Fibroblast of pulmonary artery (primary cell): ENCODE data around the gene PAN2.
"Not testable (repeated sequence)": the region's sequence is repeated elsewhere in the genome, so short reads cannot be mapped to it uniquely, and the experiment has no call there.

Experiments used
- DNase-seq: peaks from one replicate; pipeline ENCODE4 v3.0.0-alpha.2; 2010; ENCODE audit warnings: low read depth
- H3K4me3 ChIP-seq: replicated peaks from 2 replicates; pipeline ENCODE4 v1.5.1; 2011; ENCODE audit warnings: low read depth, mild to moderate bottlenecking, control low read depth, low read length, moderate library complexity
- CTCF ChIP-seq: IDR thresholded peaks from 2 replicates; pipeline ENCODE4 v1.5.1; 2011; ENCODE audit warnings: mild to moderate bottlenecking, control low read depth, low read length, inconsistent platforms; ENCODE audit errors: missing control alignments

Gene PAN2

DNA sequence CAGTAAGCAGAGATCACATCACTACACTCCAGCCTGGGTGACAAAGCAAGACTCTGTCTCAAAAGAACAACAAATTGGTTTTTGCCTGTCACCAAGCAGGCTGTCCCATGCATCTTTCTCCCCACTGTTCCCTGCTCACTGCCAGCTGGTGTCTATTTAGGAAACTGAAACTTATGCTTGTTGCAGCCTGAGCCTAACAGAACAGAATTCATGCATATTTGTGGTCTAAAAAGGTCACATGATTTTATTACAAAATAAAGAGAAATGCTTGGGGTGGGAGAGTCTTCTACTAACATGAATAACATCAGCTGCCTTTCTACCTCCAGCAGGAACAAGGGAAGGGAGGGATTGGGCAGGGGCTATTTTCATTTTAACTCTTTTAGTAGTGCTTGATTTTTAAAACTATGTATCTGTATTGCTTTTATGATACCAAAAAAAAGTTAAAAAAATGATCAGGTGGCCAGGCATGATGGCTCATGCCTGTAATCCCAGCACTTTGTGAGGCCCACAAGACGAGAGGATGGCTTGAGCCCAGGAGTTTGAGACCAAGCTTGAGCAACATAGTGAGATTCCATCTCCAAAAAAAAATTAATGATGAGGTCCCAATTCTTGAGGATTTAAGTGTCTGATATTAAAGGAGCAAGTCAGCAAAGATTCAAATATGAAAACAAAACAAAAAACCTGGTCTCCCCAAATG, 25.2 kb upstream of the PAN2 start:
- DNase-seq: peak; percentile 83
- peak overlapping the region; percentile 99 for H3K4me3 ChIP-seq
- no peak for TF ChIP-seq CTCF

GRCh38 chr12:56351325-56351724, 17.5 kb upstream of the PAN2 start:
- no peak overlapping the region for H3K4me3 ChIP-seq
- no peak for DNase-seq
- TF ChIP-seq CTCF: no peak

DNA sequence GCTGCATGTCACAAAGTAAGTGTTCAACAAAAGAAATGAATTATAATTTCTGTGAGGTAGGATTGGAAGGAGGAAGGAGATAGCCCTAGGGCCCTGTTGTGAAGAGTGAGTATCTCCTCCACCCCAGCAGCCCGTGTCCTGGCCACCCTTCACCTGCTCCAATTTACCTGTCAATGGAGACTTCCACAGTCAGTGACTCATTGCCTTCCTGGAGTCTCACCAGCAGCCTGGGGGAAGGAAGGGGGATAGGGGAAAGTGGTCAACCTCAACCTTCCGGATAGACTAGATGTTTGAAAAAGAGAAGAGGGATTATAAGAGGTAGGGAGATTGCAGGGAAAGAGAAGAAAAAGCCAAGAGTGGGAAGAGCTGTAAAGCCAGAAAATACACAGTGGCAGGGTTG, 16.9 kb upstream of the PAN2 start:
- no peak for TF ChIP-seq CTCF
- no peak for DNase-seq
- H3K4me3 ChIP-seq: no peak overlapping the region

DNA sequence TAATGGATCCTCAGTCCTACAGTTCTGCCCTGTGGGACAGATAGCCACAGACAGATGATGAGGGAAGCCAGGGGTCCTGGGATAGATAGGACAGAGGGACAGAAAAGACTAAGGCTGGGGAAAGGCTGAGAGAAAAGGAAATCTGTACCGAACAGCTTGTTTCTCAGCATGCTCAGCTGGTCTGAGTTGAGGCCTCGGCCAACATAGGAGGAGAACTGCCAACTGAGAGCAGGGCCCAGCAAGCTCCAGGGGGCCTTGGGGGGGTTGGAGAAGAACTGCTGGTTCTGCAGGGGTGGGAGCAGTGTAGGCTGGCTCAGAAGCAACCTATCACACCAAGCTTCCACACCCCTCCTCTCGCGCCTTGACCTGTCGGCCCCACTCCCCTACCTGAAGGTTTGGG, 15.0 kb upstream of the PAN2 start:
- H3K4me3 ChIP-seq: no peak overlapping the region
- DNase-seq: no peak
- TF ChIP-seq CTCF: no peak

- DNase-seq, H3K4me3 ChIP-seq: not testable (repeated sequence)
Measured at GRCh38 chr12:56347255-56347654, 13.5 kb upstream of the PAN2 start.

GRCh38 chr12:56346675-56347074, 12.9 kb upstream of the PAN2 start:
- H3K4me3 ChIP-seq: no peak overlapping the region
- peak; percentile 3 for TF ChIP-seq CTCF
- DNase-seq: no peak

DNA sequence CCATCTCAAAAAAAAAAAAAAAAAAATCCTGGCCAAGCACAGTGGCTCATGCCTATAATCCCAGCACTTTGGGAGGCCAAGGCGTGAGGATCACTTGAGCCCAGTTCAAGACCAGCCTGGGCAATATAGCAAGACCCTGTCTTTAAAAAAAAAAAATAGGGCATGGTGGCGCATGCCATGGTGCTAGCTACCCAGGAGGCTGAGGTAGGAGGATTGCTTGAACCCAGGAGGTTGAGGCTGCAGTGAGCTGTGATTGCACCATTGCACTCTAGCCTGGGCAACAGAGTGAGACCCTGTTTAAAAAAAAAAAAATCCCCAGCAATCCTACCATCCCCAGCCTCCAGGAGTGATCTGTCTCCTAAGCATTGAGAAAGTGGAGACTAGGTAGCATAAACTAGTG, 8.5 kb upstream of the PAN2 start:
- not testable (repeated sequence) for H3K4me3 ChIP-seq, DNase-seq

GRCh38 chr12:56341616-56342015, 7.8 kb upstream of the PAN2 start:
- no peak for TF ChIP-seq CTCF
- no peak for DNase-seq
- H3K4me3 ChIP-seq: no peak overlapping the region
